Activated CD8-positive, alpha-beta T cell treated with anti-CD3 and anti-CD28 coated beads for 36 hours (primary cell): Measurements from ENCODE around the gene COL5A1. TPM values are rescaled to one million over a fixed set of nuclear protein-coding genes. Genes with fewer than 3 reads are reported as not detected.

Experiments used
- ATAC-seq: fragments of 200-7000 bp; cut with Tn5 transposase; one replicate; pipeline ENCODE4 v1.10.0; 2021; ENCODE audit warnings: mild to moderate bottlenecking, moderate library complexity
- CTCF ChIA-PET: fragments of 350-600 bp; sonication (Branson Sonifier 250); formaldehyde crosslinking; loops from one replicate; lab custom pipeline; 2021; ENCODE audit warnings: antibody characterized with exemption; lab: Charles Lee
- POLR2A ChIA-PET: fragments of 350-600 bp; sonication (Branson Sonifier 250); formaldehyde crosslinking; loops from one replicate; lab custom pipeline; 2021; ENCODE audit warnings: antibody characterized with exemption; lab: Charles Lee
- DNase-seq: peaks from one replicate; pipeline ENCODE4 v3.0.0-alpha.2; 2020
- H3K27ac Mint-ChIP-seq: one replicate; pipeline ENCODE4 v1.8.0; 2021; ENCODE audit warnings: mild to moderate bottlenecking, mixed read lengths
- H3K27me3 Mint-ChIP-seq: one replicate; pipeline ENCODE4 v1.8.0; 2021; ENCODE audit warnings: mixed read lengths
- H3K36me3 Mint-ChIP-seq: one replicate; pipeline ENCODE4 v1.8.0; 2021; ENCODE audit warnings: low read depth, mixed read lengths
- H3K4me1 Mint-ChIP-seq: one replicate; pipeline ENCODE4 v1.8.0; 2021; ENCODE audit warnings: low read depth, mixed read lengths
- H3K4me3 Mint-ChIP-seq: one replicate; pipeline ENCODE4 v1.8.0; 2021; ENCODE audit warnings: mild to moderate bottlenecking, moderate library complexity, mixed read lengths
- H3K9me3 Mint-ChIP-seq: one replicate; pipeline ENCODE4 v1.8.0; 2021; ENCODE audit warnings: mixed read lengths
- intact Hi-C: fragments of 100-400 bp; cut with micrococcal nuclease; formaldehyde crosslinking; loops from one replicate; pipeline ENCODE4 v1.10.0; 2022
- total RNA-seq, 2 experiments: library from RNA; stranded (reverse); gene quantifications; one replicate each; pipeline ENCODE4 v1.2.3, GENCODE V29; 2021
- TF ChIP-seq, protein P1 (sequence below): fragments of 200-600 bp; IDR thresholded peaks from one replicate; pipeline ENCODE4 v1.8.0; 2022; ENCODE audit warnings: antibody characterized with exemption, mild to moderate bottlenecking

Gene COL5A1
- total RNA-seq, 2 experiments from 2014 or later: 0.29 to 0.34 TPM

DNA sequence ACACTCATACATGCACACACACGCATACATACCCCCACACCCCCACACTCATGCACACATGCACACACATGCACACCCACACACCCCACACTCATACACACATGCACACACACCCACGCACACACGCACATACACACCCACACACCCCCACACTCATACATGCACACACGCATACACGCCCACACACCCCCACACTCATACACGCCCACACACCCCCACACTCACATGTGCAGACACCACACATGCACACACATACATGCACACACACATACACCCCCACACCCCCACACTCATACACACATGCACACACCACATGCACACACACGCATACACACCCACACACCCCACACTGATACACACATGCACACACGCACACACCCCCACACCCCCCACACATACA, 118.3 kb downstream of the COL5A1 start:
- ATAC-seq (no peak), DNase-seq (no peak)
- no peaks in the 10 kb centered on the region for H3K4me1 Mint-ChIP-seq
- no peaks in the 10 kb centered on the region for H3K36me3 Mint-ChIP-seq
- POLR2A ChIA-PET: no interaction called here
- no peak overlapping the region for H3K4me3 Mint-ChIP-seq
- intact Hi-C loops: no loop called here
- H3K27me3 Mint-ChIP-seq: no peaks in the 10 kb centered on the region
- no peak overlapping the region for H3K27ac Mint-ChIP-seq
- TF ChIP-seq, protein P1, sequence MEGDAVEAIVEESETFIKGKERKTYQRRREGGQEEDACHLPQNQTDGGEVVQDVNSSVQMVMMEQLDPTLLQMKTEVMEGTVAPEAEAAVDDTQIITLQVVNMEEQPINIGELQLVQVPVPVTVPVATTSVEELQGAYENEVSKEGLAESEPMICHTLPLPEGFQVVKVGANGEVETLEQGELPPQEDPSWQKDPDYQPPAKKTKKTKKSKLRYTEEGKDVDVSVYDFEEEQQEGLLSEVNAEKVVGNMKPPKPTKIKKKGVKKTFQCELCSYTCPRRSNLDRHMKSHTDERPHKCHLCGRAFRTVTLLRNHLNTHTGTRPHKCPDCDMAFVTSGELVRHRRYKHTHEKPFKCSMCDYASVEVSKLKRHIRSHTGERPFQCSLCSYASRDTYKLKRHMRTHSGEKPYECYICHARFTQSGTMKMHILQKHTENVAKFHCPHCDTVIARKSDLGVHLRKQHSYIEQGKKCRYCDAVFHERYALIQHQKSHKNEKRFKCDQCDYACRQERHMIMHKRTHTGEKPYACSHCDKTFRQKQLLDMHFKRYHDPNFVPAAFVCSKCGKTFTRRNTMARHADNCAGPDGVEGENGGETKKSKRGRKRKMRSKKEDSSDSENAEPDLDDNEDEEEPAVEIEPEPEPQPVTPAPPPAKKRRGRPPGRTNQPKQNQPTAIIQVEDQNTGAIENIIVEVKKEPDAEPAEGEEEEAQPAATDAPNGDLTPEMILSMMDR: no peak
- CTCF ChIA-PET: no interaction called here
- peaks cover 7% of the 10 kb centered on the region for H3K9me3 Mint-ChIP-seq

DNA sequence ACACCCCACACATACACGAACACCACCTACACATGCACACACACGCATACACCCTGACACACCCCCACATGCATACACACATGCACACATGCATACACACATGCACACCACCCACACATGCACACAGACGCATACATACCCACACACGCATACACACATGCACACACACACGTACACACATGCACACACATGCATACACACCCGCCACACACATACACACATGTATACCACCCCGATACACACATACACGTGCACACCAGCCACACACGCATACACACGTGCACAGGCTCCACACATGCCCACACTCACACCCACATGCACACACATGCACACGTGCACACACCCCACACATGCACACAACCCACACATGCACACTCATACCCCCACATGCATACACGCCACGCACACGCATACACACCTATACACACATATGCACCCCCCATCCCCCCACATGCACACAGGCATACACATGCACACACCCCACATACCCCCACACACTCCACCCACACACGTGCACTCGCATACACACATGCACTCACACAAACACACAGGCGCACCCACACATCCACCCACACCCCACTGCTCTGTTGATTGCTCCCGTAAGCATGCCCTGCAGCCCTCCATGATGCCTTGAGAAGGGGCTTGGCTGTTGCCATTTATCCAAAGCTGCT, 119.3 kb downstream of the COL5A1 start:
- intact Hi-C loops: no loop called here
- no peak for ATAC-seq
- ChIA-PET CTCF (no interaction called here), POLR2A (no interaction called here)
- no peak for DNase-seq
- H3K4me3 Mint-ChIP-seq: no peak overlapping the region
- TF ChIP-seq, protein P1: no peak
- no peaks in the 10 kb centered on the region for H3K27me3 Mint-ChIP-seq
- H3K4me1 Mint-ChIP-seq: no peaks in the 10 kb centered on the region
- H3K36me3 Mint-ChIP-seq: no peaks in the 10 kb centered on the region
- no peak overlapping the region for H3K27ac Mint-ChIP-seq
- H3K9me3 Mint-ChIP-seq: peaks cover 7% of the 10 kb centered on the region

DNA sequence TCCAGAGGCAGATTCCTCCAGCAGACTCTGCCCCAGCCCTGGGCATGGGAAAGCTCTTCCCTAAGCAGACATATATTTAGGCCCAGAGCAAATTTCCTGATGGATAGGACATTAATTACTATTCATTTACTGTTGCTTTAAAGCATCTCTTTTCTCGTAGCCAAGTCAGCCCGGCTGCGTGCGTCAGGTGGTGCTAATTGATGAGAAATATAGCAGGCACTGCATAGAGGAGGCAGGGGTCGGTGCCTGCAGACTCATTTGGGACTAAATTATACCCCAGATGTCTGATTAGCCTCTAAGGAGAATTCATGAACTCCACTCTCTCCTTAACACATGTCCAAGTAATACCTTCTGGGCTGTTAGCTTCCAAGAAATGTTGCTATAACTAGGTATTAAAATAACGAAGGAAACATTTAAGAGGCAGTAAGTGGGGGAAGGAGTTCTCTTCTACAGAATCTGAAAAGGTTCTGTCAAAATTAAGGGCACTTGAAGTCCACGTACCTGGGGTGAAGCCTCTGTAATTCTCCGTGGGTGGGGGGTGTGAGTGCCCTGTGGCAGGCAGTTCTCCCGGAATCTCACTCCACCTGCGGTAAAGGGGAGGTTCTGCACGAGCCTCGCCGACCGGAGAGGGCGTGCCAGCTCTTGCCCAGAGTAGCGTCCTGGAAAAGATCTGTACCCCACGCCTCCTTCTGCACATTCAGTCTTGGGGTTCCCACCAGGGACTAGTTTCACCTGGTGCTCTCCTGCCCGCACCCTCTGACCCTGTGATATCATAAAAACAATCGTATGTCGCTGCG, 123.1 kb downstream of the COL5A1 start:
- ChIA-PET CTCF (no interaction called here), POLR2A (no interaction called here)
- H3K27me3 Mint-ChIP-seq: no peaks in the 10 kb centered on the region
- intact Hi-C loops: no loop called here
- ATAC-seq (no peak), DNase-seq (no peak)
- H3K36me3 Mint-ChIP-seq: no peaks in the 10 kb centered on the region
- no peak overlapping the region for H3K4me3 Mint-ChIP-seq
- peaks cover 7% of the 10 kb centered on the region for H3K9me3 Mint-ChIP-seq
- no peak overlapping the region for H3K27ac Mint-ChIP-seq
- TF ChIP-seq, protein P1: no peak
- no peaks in the 10 kb centered on the region for H3K4me1 Mint-ChIP-seq

DNA sequence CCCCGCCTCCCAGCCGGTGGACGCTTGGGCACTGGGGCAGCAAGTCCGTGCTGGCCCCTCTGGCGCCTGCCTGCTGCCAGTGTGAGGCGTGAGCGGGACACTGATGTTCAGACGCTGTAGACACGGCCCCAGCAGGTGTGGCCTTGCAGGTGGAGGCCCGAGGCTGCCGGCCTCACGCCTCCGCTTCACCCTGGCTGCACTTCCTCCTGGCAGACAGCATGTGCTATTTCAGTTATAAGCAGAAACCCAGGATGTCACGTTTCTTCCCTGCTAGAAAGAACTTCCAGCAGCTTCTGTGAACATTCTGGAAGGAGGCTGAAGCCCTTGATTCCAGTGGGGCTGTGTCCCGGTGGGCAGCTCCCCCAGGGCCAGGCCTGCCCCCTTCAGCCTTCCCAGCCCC, 124.2 kb downstream of the COL5A1 start:
- H3K27ac Mint-ChIP-seq: no peak overlapping the region

More for the DNA sequence above, 124.2 kb downstream of the COL5A1 start:
- no peak overlapping the region for H3K4me3 Mint-ChIP-seq
- intact Hi-C loops: no loop called here
- ATAC-seq (no peak), DNase-seq (no peak)
- peaks cover 5% of the 10 kb centered on the region for H3K4me1 Mint-ChIP-seq
- CTCF ChIA-PET: no interaction called here
- TF ChIP-seq, protein P1: no peak
- peaks cover 2% of the 10 kb centered on the region for H3K9me3 Mint-ChIP-seq
- peaks cover 2% of the 10 kb centered on the region for H3K27me3 Mint-ChIP-seq
- H3K36me3 Mint-ChIP-seq: no peaks in the 10 kb centered on the region
- POLR2A ChIA-PET: no interaction called here
